ENCODE results near the gene NUP98.

Gene NUP98

DNA sequence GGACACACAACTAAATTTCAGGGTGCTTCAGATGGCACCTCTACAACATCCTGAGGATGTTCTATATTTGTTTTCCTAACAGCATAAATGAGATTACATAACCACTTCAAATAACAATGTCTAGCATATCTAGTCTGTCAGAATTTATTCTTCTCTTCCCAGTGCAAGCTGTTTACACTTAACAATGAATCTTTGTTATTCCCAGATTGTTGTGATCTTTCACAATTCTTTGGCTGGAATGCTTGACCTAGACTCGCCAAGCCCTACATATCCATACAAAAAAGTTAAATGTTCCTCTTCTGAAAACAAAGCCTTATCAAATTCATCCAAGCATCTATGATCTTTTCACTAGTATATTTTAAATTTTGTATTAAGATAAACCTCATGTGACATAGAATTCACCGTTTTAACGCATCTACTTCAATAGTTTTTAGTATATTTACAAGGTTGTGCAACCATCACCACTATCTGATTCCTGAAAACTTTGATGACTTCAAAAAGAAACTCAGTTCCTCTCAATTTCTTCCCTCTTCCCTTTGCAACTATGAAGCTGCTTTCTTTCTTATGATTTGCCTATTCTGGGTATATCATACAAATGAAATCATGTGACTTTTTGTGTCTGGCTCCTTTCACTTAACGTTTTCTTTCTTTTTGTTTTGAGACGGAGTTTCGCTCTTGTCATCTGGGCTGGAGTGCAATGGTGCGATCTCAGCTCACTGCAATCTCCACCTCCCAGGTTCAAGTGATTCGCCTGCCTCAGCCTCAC, 64.5 kb downstream of the NUP98 start:
- no peak for DNase-seq

DNA sequence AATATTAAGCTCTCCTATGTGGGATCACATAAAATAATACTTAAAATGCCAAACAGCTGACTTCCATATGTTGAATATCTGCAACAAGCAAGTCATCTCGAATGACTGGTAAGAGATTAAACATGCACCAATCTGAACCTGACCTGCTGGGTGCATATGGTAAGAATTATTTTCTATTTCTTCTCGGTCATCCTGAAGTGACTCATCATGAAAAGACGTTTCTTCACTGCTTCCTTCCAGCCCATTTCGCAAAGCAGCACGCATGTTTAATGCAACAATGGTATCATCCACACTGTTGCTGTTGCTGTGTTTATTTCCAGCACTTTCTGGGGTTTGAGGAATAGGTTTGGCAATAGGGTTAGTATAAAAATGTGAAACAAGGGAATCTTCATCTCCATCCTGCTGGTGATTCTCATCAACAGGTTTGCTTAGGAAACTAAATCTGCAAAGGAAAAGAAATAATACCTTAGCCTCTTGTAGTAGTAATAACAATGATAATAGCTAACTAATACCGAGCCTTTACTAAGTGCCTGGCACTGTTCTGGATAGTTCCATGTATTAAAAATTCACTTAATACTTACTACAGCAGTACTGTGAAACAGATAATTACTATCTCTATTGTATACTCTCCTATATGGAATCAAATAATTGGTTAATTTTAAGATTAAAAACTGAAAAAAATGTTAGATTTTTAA, 74.2 kb downstream of the NUP98 start:
- no peak for DNase-seq

DNA sequence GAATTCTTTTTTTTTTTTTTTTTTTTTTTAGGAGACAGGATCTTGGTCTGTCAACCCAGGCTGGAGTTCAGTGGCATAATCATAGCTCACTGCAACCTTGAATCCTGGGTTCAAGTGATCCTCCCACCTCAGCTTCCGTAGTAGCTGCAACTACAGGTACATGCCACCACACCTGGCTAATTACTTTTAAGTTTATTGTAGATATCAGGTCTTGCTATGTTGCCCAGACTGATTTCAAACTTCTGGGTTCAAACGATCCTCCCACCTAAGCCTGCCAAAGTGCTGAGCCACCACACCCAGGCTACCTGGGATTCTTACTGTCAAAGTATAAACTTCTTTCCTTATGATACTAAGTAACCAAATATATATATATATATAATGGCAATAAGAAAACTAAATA, 75.3 kb downstream of the NUP98 start:
- DNase-seq: no peak

DNA sequence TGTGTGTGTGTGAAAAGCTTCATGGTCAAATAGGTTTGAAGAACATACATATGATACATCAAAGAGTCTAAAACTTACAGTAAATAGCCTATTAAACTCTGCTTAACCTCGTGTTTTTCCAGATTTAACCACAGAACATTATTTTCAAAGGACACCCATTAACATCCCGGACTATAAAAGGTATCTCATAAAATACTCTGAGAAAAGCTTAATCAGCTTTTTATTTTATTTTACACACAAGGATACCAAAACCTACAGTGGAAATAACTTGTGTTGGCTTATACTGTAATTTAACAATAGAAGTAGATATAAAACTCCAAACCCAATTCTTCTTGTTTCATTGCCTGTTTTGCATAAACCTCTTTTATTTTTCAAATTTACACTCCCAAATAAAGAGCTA, 76.4 kb downstream of the NUP98 start:
- DNase-seq: no peak

DNA sequence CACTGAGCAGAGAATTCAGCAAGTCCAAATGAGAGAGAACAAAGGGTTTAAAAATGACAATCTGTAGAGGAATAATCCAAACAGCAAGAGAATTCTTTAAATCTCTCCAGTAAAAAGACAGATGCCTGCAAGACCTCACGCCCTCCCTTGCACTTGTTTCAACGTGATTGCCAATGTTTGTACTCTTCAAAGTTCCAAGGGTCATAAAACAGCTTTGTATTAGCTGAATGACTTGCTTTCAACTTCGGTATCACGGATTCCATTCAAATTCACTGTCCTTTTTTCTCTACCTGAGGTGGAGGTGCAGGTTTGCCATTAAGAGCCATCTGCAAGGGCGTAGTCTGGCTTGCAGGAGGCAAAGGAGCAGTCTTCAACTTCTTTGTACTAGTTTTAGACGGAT, 85.1 kb downstream of the NUP98 start:
- DNase-seq: no peak

DNA sequence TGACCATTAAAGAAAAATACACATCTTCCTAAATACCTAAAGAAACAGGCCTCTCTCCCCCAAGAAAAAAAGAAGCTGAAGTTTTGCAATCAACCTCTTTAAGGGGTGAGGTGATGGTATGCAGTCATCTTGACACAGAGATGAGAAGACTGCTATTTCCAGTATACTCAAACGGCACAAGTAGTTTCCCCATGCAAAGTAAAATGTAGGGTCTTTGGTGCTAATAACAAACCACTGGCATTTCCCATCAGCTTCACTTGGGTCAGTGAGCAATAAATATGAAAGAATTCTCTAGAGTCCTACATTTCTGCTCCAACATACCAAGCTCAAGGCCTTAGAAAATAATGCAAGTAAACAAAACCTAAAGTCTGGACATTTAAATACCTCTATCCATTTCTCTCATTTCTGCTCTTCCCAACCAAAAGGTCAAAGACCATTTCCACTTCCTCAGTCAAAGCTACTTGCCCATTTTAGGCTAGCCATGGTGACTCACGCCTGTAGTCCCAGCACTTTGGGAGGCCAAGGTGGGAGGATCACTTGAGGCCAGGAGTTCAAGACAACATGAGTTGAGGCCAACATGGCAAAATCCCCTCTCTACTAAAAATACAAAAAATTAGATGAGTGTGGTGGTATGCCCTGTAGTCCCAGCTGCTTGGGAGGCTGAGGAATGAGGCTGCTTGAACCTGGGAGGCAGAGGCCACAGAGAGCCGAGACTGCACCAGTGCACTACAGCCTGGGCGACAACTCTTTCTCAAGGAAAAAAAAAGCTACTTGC, 86.7 kb downstream of the NUP98 start:
- no peak for DNase-seq

DNA sequence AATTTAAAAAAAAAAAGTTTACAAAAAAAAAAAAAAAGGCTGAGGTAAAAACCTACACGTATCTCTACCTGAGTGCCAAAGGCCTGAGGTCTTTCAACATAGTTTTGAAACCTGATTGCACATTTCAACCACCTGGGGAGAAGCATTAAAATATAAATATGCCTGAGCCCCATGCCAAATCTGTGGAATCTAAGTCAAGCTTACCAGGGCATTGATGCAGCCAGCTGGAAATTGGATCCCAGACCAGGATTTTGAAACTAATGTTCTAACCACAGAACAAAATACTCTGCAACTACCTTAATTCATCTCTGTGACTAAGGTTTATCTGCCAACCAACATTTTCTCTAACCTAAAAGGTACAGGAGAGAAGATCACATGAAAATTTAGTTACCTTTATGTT, 87.4 kb downstream of the NUP98 start:
- no peak for DNase-seq

DNA sequence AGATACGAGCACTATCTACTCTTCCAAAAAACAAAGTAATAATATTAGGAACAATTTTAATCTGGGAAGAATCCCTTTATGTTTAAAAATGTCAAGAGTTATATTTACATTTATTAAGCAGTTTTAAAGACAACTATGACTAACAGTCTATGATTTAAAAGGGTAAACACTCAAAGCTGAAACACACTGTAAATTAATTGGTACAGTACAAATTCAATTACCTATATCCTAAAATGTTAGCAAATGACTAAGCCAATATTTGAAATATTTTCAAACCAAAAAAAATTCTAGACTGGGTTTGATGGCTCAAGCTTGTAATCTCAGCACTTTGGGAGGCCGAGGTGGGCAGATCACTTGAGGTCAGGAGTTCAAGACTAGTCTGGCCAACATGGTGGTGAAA, 90.2 kb downstream of the NUP98 start:
- no peak for DNase-seq

DNA sequence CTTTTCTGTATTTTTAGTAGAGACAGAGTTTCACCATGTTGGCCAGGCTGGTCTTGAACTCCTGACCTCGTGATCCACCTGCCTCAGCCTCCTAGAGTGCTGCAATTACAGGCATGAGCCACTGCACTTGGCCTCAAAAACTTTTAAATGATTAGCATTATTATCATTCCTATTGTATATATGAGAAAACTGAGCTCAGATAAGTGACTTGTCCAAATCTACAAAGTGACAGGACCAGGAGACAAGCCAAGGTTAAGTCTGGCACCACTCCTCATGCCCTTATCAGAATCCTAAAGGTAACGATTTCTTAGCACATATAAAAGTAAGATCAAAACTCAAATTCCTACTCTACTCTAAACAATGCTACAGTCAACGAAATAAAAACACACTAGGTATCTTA, 94.0 kb downstream of the NUP98 start:
- no peak for DNase-seq

DNA sequence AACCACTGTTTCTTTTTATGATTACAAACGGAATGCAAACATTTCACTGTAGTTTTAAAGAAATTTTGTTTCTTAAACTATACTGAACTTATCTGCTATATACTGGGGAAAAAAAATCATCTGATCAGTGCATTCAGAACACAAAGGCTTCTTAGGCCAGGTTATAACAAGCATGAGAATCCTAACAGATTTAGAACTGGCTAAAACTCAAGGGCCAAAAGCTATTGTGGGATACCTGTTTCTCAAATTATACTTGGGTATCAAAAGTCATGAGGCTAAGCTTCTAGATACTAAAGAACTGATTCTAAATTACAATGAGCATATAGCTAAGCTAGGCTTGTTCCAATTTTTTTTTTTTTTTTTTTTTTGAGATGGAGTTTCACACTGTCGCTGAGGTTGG, 96.4 kb downstream of the NUP98 start:
- DNase-seq: no peak

DNA sequence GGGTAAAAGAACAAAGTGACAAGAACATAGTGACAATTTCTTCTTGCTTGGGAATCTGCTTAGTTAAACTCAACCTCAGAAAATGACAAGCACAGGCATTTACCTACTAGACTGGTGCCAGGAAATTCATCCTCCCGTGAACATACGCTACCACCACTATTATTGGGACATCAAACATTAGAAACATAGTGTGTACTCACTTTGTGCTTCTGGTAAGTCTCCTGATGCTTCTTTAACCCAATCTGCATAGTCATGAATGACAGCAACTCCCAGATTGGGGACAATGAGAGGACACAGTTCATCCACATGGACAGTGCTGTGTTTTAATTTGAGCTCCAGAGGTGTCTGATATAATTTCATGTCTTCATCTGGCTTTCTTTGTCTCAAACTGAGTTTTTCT, 96.9 kb downstream of the NUP98 start:
- DNase-seq: no peak

DNA sequence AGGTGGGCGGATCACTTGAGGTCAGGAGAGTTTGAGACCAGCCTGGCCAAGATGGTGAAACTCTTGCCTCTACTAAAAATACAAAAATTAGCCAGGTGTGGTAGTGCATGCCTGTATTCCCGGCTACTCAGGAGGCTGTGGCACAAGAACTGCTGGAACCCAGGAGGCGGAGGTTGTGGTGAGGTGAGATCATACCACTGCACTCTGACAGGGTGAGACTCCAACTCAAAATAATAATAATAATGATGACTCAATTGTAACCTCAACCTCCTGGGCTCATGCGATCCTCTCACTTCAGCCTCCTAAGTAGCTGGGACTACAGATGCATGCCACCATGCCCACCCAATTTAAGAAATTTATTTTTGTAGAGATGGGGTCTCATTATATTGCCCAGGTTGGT, 110.6 kb downstream of the NUP98 start:
- no peak for DNase-seq

DNA sequence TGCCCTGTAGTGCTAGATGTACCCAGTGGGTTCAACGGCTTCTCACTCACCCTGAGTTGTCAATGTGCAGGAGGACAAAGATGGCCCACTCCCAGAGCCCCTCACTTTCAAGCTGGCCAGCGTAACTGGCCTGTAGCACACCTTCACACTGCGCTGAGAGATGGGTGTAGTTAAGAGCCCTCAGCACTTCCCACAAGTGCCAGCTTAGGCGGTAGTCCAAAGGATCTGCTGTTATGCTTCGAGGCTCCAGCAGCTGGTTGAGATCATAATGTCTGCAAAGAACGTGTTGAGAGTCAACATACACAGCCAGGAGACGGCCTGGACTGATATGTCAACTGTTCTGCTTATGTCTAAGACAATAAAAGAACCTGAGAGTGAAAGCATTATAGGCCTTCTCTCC, 111.4 kb downstream of the NUP98 start:
- no peak for DNase-seq

DNA sequence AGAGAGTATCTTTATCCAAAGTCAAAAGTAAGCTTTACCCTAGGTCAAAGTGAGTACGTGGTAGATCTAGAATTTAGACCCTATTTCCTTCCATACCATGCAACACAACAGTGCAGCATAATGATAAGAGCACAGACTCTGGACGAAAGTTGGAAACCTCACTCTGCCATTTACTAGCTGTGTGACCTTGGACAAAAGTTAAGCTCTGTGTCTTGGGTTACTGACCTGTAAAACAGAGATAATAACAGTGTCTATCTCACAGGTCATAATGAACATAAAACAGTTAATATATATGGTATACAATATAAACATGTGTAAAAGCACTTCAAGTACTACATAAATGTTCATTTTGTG, 112.6 kb downstream of the NUP98 start:
- DNase-seq: no peak

DNA sequence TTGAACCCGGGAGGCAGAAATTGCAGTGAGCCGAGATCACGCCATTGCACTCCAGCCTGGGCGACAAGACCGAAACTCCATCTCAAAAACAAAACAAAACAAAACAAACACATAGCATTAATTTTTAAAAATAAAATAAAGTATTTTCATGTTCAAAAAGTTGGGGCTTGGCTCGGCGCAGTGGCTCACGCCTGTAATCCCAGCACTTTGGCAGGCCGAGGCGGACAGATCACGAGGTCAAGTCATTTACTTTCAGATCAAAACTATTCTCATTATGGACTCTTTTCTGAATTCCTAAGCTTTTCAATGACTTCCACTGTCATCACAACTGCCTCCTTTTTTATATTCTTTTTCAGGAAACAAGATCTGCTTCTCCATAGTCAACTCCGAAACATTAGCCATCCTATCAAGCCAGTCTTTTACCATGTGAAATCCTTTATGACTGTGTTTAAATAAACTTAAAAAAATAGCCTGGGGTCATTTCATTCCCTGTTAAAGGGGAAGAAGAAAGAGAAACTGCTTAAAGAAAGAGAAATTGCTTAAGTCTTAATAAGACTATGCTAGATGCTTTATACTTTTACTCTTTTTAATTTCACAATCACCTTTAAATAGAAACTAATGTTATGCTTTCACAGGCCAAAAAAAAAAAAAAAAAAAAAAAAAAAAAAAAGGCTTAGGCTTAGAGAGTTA, 113.1 kb downstream of the NUP98 start:
- no peak for DNase-seq

DNA sequence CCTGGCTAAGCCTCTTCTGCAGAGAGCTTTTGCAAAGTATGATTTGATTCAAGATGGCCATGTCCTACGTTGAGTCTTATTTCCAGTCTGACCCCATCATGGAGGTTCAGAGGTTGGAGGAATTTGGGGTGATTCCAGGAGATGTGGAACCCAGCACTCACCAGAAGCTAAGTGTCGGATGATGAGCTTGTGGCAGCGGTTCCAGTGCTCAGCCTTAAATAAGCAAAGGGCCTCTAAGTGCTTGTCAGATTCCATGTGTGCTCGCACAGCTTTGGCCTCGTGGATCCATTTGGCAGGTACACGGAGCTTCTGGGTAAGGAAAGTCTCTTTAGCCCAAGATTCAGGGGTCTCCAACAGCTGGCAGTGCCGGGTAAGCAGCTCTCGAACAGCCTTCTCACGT, 114.3 kb downstream of the NUP98 start:
- DNase-seq: no peak

DNA sequence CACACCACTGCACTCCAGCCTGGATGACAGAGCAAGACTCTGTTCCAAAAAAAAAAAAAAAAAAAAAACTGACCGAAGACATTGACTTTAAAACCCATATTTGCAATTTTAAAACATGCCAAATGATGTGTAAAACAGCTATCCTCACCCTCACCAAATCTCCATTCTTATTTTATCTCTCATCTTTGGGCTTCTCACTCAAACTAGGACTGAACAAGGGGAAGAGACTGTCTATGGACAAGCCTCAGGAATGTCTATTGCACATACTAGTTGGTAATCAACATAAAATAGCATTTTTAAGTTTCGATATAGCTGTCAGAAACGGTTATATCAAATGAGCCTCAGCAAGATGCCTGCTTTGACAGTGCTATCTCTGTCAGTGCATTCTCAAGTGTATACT, 118.3 kb downstream of the NUP98 start:
- no peak for DNase-seq

DNA sequence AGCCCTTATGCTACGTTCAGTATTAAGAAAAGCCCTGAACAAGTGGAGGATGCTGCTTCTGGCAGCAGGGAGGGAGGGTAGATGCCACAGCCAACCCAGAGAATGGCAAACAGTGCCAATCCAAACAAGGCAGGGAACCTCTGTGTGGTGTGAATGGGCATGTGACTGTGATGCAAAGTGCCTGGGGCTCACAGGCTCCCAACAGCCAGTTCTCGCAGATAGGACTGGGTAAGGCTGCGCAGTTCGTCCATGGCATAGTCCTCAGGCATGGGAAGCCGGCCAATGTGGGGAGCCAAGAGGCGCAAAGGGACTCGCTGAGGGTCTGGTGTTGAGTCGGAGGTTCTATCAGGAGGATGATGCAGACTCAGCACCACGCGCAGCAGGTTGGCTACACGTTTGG, 121.4 kb downstream of the NUP98 start:
- no peak for DNase-seq

DNA sequence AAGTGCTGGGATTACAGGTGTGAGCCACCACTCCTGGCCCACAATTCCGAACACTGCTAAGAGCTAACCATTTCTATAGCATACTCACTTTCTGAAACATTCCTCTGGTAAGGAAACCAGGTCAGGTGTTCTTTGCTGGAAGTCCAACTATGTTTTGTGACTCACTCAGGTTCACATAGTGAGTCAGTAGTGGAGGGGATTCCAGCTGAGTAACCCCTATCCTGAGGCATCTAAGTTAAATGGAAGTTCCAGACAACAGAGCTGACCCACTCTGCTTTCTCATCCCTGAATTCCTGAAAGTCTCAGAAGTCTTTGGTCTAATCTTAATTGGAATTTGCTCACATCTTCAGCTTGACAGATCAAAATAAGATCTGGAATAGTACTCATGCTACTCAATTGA, 123.2 kb downstream of the NUP98 start:
- no peak for DNase-seq

DNA sequence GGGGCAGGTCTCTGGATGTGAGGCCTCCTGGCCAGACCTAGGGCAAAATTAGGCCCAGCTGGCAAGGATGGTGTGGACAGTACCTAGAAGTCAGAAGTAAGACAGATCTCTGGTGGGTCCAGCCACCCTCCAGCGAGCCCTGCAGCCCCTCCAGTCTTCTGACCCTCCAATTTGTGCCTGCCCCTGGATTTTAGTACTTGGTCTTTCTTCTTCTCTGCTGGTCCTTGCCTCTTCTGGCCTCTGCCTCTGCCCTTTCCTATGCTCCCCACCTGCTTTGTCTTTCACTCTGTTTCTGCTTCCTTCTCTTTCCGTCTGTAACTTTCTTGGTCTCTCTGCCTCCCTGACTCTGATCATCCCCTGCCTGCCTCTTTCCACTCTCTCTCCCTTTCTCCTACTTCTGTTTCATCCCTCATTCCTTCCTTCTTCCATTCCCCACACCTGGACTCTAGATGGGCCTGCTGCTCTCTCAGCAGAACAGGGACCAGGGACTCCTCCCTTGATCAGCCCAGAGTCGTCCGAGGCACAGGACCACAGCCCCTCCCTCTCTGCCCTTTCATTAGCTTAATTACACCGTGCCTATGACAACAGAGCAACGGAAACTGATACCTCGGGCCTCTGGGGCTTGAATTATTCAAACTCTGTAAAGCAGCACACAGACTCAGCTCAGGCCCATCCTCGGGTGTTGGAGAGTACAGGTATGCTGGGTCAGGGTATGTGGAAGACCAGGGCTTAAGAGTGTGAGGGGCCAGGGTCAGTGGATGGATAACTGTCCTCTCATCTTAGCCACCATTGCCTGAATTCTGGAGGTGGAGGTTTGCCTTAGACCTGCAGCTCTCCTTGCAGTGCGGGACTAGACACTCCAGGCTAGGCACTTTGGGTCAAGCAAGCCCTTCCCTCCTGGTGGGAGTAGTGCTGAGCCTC, 125.8 kb downstream of the NUP98 start, which contains the start of gene CHRNA10:
CHRNA10 (minus strand) TSS at position 51 of the 921 bp plus-strand sequence. CDS start 72 bp downstream, outside the sequence.
- no peak for DNase-seq

DNA sequence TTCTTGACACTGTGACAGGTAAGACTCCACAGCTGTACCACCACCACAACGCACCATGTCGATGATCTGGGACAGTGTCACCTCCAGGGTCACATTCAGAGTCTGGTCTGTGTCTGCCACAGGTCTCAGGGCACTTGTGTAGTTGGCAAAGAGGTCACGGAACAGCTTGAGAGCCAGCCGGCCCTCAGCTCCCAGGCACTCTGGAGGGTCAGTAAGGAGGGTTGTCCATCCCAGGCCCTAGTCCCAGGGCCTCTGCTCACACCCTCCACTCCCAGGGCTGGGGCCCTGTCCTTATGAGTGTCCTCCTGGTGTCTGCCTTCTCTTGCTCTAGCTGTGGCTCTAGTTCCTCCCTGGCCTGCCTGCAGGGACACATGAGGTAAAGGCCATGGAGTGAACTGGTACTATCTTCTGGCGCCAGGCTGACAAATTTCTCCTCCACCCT, 127.6 kb downstream of the NUP98 start:
- no peak for DNase-seq

DNA sequence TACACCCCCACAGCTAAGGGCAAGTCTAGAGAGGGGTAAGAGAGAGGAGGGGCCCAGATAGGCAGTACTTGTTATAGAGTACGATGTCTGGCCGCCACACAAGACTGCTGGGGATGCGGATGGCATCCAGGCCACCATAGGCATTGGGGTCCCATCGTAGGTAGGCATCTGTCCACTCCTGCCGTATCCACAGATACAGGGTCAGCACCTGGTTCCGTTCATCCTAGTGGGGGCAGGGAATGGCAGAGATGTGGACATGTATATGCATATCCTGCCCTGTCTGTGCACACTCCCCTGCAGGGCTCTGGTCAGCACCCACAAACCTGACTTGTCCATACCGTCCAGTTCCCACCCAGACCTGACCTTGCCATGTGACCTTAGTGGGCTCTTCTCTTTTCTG, 128.2 kb downstream of the NUP98 start:
- DNase-seq: no peak
